ENCODE results near the gene BMP3.
"Not testable (repeated sequence)": the region's sequence is repeated elsewhere in the genome, so short reads cannot be mapped to it uniquely, and the experiment has no call there.

The BMP3 gene

DNA sequence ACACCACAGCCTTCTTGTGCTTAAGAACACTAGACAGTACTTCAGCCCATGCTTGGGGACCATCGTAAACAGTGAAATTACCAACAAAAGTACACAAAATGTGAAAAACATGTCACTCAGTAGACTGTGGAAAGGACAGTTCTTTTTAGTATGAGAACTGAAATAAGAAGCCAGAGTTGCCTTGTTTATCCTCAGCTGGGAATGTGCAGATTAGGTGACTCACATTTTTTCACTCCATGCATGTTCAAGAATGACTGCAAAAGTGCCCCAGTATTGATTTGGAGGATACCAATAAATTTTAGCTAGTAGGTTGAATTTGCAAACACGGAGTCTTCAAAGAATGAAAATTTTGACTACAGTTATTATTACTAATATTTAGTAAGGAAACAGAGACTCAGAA lies 23.1 kb upstream of the BMP3 start:
- TF ChIP-seq, protein P1, sequence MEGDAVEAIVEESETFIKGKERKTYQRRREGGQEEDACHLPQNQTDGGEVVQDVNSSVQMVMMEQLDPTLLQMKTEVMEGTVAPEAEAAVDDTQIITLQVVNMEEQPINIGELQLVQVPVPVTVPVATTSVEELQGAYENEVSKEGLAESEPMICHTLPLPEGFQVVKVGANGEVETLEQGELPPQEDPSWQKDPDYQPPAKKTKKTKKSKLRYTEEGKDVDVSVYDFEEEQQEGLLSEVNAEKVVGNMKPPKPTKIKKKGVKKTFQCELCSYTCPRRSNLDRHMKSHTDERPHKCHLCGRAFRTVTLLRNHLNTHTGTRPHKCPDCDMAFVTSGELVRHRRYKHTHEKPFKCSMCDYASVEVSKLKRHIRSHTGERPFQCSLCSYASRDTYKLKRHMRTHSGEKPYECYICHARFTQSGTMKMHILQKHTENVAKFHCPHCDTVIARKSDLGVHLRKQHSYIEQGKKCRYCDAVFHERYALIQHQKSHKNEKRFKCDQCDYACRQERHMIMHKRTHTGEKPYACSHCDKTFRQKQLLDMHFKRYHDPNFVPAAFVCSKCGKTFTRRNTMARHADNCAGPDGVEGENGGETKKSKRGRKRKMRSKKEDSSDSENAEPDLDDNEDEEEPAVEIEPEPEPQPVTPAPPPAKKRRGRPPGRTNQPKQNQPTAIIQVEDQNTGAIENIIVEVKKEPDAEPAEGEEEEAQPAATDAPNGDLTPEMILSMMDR (IDR thresholded peaks at IDR 0.05; ENCODE audit: low read depth, low read length, missing control alignments) = no peak
- no peak overlapping the region for H3K4me3 ChIP-seq (replicated peaks; ENCODE audit: low read depth, low read length)
- no peak for DNase-seq (ENCODE audit: extremely low read depth, low read depth)

DNA sequence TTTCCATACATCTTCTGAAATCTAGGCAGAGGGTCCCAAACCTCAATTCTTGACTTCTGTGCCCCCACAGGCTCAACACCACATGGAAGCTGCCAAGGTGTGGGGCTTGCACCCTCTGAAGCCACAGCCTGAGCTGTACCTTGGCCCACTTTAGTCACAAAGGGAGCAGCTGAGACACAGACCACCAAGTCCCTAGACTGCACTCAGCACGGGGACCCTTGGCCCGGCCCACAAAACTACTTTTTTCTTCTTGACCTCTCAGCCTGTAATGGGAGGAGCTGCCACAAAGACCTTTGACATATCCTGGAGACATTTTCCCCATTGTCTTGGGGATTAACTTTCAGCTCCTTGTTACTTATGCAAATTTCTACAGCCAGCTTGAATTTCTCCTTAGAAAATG lies 13.9 kb upstream of the BMP3 start:
- not testable (repeated sequence) for DNase-seq (ENCODE audit: extremely low read depth, low read depth); H3K4me3 ChIP-seq (replicated peaks; ENCODE audit: low read depth, low read length)

DNA sequence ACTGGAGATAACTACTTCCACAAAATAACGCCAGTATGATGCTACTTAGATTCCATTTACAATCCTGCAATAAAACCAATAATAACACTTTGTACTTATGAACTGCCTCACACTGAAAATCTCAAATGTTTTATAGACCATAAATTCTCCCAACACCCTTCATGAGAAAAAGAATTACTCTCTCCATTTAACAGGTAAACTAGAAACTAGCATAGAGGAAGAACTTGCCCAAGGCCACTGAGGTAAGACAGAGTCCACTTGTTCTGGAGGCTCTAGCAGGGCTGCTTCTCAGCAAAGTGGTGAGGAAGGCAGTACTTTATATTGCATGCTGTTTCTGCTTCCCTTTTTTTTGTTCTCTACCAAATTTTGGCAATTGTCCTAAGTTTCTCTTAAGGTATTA lies 11.5 kb upstream of the BMP3 start:
- DNase-seq (ENCODE audit: extremely low read depth, low read depth) = no peak
- TF ChIP-seq, protein P1 (IDR thresholded peaks at IDR 0.05; ENCODE audit: low read depth, low read length, missing control alignments) = no peak

DNA sequence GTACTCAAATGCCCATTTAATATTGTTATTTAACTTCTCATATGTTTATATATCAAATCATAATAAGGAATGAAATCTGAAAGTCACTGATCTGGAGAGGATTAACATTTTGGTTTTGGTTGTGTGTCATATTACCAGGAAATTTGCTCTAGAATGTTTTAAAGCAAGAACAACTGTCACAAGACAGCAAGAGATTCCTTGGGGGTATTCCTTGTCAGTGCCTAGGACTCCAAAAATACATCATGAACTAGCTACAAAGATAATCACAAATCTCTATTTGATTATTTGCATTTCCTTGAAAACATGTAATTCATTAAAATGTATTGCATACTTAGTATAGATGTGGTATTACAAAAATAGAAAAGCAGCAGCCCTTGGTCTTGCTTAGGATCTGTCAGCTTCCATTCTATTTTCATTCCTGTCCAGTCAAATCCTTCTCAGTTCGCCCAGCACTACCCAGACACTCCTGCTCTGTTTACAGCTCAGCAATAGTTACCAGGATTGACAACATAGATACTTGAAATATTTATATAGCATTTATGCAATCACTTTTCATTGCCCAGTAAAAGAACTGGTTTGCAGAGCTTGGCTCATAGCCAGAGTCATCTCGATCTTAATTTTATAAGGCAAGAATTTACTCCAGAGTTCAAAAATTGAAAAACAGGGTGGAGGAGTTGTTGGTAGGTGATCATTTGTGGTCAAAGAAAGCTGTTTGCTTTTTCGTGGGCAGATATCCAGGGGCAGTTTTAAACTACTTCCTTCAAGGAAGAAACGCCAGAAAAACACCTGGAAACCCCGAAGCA lies 9.2 kb upstream of the BMP3 start:
- no peak overlapping the region for H3K4me3 ChIP-seq (replicated peaks; ENCODE audit: low read depth, low read length)
- DNase-seq (ENCODE audit: extremely low read depth, low read depth) = no peak
- TF ChIP-seq, protein P1 (IDR thresholded peaks at IDR 0.05; ENCODE audit: low read depth, low read length, missing control alignments) = no peak

More for the DNA sequence above, 11.5 kb upstream of the BMP3 start:
- no peak overlapping the region for H3K4me3 ChIP-seq (replicated peaks; ENCODE audit: low read depth, low read length)

DNA sequence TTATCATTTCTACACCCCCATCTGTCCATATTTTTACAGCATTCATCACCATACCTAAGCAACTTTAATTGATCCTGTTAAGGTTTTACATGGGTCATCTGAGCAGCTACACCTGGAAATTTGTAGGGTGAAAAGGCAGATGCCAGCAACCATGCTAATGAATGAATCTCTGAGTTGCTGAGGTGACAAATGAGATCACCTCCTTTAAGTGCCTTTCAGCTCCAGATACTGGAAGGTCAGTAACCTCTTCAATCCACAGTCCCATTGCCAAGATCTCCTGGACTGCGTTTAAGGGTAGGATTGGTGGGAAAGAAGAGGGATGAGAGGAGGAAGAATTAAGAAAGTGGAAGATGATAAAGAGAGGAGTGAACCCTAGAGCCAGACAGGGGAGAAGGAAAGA lies 8.5 kb upstream of the BMP3 start:
- no peak overlapping the region for H3K4me3 ChIP-seq (replicated peaks; ENCODE audit: low read depth, low read length)
- TF ChIP-seq, protein P1 (IDR thresholded peaks at IDR 0.05; ENCODE audit: low read depth, low read length, missing control alignments) = no peak
- DNase-seq (ENCODE audit: extremely low read depth, low read depth) = no peak

DNA sequence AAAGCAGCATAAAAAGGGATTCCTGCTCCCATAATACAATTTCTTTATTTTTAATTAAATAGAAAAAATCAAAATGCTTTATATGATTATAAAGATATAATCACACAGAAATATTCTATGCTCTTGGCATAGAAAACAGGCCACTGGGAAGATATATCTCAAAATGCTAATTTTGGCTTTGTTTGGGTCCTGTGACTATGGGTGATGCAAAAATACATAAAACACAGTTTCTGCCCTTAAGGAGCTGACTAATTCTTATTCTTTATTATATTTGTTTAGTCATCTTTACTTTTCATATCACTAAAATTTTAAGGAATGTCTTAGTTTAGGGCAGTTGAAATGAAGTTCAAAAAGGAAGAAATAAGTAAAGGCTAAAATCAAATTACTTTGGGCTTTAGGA lies 7.0 kb upstream of the BMP3 start:
- TF ChIP-seq, protein P1 (IDR thresholded peaks at IDR 0.05; ENCODE audit: low read depth, low read length, missing control alignments) = no peak
- no peak for DNase-seq (ENCODE audit: extremely low read depth, low read depth)
- H3K4me3 ChIP-seq (replicated peaks; ENCODE audit: low read depth, low read length) = no peak overlapping the region

DNA sequence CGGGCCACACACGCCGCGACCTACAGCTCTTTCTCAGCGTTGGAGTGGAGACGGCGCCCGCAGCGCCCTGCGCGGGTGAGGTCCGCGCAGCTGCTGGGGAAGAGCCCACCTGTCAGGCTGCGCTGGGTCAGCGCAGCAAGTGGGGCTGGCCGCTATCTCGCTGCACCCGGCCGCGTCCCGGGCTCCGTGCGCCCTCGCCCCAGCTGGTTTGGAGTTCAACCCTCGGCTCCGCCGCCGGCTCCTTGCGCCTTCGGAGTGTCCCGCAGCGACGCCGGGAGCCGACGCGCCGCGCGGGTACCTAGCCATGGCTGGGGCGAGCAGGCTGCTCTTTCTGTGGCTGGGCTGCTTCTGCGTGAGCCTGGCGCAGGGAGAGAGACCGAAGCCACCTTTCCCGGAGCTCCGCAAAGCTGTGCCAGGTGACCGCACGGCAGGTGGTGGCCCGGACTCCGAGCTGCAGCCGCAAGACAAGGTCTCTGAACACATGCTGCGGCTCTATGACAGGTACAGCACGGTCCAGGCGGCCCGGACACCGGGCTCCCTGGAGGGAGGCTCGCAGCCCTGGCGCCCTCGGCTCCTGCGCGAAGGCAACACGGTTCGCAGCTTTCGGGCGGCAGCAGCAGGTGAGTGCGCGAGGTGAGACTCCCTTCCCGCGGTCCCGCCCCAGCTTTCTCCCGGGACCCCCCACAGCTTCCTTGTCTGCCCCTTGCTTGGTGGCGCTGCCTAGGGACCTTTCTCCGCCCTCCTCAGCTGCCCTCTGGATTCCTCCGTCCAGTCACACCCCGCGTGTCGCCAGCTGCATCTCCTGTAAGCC lies 678 bp downstream of the BMP3 start:
- peak overlapping the region; percentile 9; the same call in 1 of the 2 replicates for H3K4me3 ChIP-seq (replicated peaks; ENCODE audit: low read depth, low read length)

More for the DNA sequence above, 678 bp downstream of the BMP3 start:
- TF ChIP-seq, protein P1 (IDR thresholded peaks at IDR 0.05; ENCODE audit: low read depth, low read length, missing control alignments) = no peak
- no peak for DNase-seq (ENCODE audit: extremely low read depth, low read depth)

Measured in HFF-Myc (cell line).